Neural cell (in vitro differentiated cells): ENCODE data around the gene C9orf78. TPM values are rescaled to one million over a fixed set of nuclear protein-coding genes. Genes with fewer than 3 reads are reported as not detected.
A peak's percentile ranks its signal among the peaks of the same experiment; 100 is the strongest.

Source experiments
- H2AFZ ChIP-seq: fragments of 200-600, 300-800 bp; sonication (generic), shearing (Covaris generic); 2 replicates; pipeline ENCODE4 v1.6.0; 2014; ENCODE audit warnings: low read depth, mild to moderate bottlenecking, antibody characterized with exemption, low read length, moderate library complexity
- H3F3A ChIP-seq: fragments of 200-600 bp; shearing (Covaris generic); 2 replicates; pipeline ENCODE4 v1.6.1; 2016; ENCODE audit warnings: mild to moderate bottlenecking, moderate library complexity, mixed read lengths, antibody characterized with exemption, low read length; ENCODE audit not compliant: insufficient read depth, poor library complexity, severe bottlenecking
- H3K27ac ChIP-seq: fragments of 200-600, 300-800 bp; sonication (generic), shearing (Covaris generic); 2 replicates; pipeline ENCODE4 v1.5.1; 2014; ENCODE audit warnings: mild to moderate bottlenecking, low read length, moderate library complexity
- H3K27me3 ChIP-seq: fragments of 300-800, 200-600 bp; sonication (generic), shearing (Covaris generic); 2 replicates; pipeline ENCODE4 v1.6.0; 2014; ENCODE audit warnings: mild to moderate bottlenecking, low read depth, low read length, moderate library complexity; ENCODE audit not compliant: insufficient read depth
- H3K36me3 ChIP-seq: fragments of 300-800, 200-600 bp; sonication (generic), shearing (Covaris generic); 2 replicates; pipeline ENCODE4 v1.5.1; 2014; ENCODE audit warnings: mild to moderate bottlenecking, antibody characterized with exemption, low read length, moderate library complexity; ENCODE audit not compliant: insufficient read depth
- H3K4me2 ChIP-seq: fragments of 300-800, 200-600 bp; sonication (generic), shearing (Covaris generic); 2 replicates; pipeline ENCODE4 v1.6.0; 2014; ENCODE audit warnings: mild to moderate bottlenecking, low read length
- H3K4me3 ChIP-seq: fragments of 300-800, 200-600 bp; sonication (generic), shearing (Covaris generic); 2 replicates; pipeline ENCODE4 v1.5.1; 2014; ENCODE audit warnings: mild to moderate bottlenecking, low read length, moderate library complexity
- H3K79me2 ChIP-seq: fragments of 200-600 bp; shearing (Covaris generic); replicated peaks from 2 replicates; pipeline ENCODE4 v1.6.0; 2014; ENCODE audit warnings: mild to moderate bottlenecking, low read length, moderate library complexity; ENCODE audit not compliant: insufficient read depth
- H3K9ac ChIP-seq: fragments of 300-800, 200-600 bp; sonication (generic), shearing (Covaris generic); 2 replicates; pipeline ENCODE4 v1.6.1; 2016; ENCODE audit warnings: mild to moderate bottlenecking, low read length, mixed read lengths
- H3K9me2 ChIP-seq: fragments of 200-600 bp; shearing (Covaris generic); 2 replicates; pipeline ENCODE4 v1.6.1; 2016; ENCODE audit warnings: mild to moderate bottlenecking, low read length, mixed read lengths; ENCODE audit not compliant: insufficient read depth
- H3K9me3 ChIP-seq: fragments of 200-600, 300-800 bp; sonication (generic), shearing (Covaris generic); 2 replicates; pipeline ENCODE4 v1.6.1; 2016; ENCODE audit warnings: mild to moderate bottlenecking, mixed run types, low read length, moderate library complexity, mixed read lengths
- H4K20me1 ChIP-seq: fragments of 200-600 bp; shearing (Covaris generic); 2 replicates; pipeline ENCODE4 v1.6.1; 2016; ENCODE audit warnings: mild to moderate bottlenecking, mixed run types; ENCODE audit not compliant: insufficient read depth
- EP300 ChIP-seq: fragments of 450-650 bp; conservative IDR thresholded peaks from 2 replicates; pipeline ENCODE4 v1.6.1; 2014; ENCODE audit warnings: antibody characterized with exemption, mild to moderate bottlenecking, moderate library complexity; ENCODE audit not compliant: poor library complexity, severe bottlenecking
- EZH2 ChIP-seq: fragments of 200-600, 300-800 bp; shearing (Covaris generic), sonication (generic); IDR thresholded peaks from 2 replicates; pipeline ENCODE4 v1.6.1; 2014; ENCODE audit warnings: antibody characterized with exemption, low read length, borderline replicate concordance, mild to moderate bottlenecking; ENCODE audit not compliant: insufficient read depth, poor library complexity, severe bottlenecking
- MXI1 ChIP-seq: fragments of 450-650 bp; conservative IDR thresholded peaks from 2 replicates; pipeline ENCODE4 v1.6.1; 2014; ENCODE audit warnings: antibody characterized with exemption, mild to moderate bottlenecking; ENCODE audit not compliant: poor library complexity, severe bottlenecking
- POLR2AphosphoS5 ChIP-seq: IDR thresholded peaks from 2 replicates; pipeline ENCODE4 v1.6.1; 2012
- RAD21 ChIP-seq: fragments of 450-650 bp; conservative IDR thresholded peaks from 2 replicates; pipeline ENCODE4 v1.6.1; 2014; ENCODE audit warnings: antibody characterized with exemption, mild to moderate bottlenecking, moderate library complexity
- SMC3 ChIP-seq: fragments of 450-650 bp; conservative IDR thresholded peaks from 2 replicates; pipeline ENCODE4 v1.6.1; 2014; ENCODE audit warnings: antibody characterized with exemption, mild to moderate bottlenecking, moderate library complexity; ENCODE audit not compliant: poor library complexity
- TAF1 ChIP-seq: IDR thresholded peaks from 2 replicates; pipeline ENCODE4 v1.6.1; 2012; ENCODE audit warnings: low read depth
- polyA minus RNA-seq: library from RNA; depleted of rRNA, polyadenylated mRNA; stranded (reverse); fragments of >200 nt; gene quantifications from 2 replicates; pipeline ENCODE4 v1.2.3, GENCODE V29; 2014
- polyA plus RNA-seq: library from polyadenylated mRNA; depleted of rRNA; stranded (reverse); fragments of >200 nt; gene quantifications from 2 replicates; pipeline ENCODE4 v1.2.3, GENCODE V29; 2014
- TF ChIP-seq, protein P1 (sequence below): IDR thresholded peaks from 2 replicates; pipeline ENCODE4 v1.6.1; 2012; ENCODE audit warnings: borderline replicate concordance
- TF ChIP-seq, protein P2 (sequence below): fragments of 450-650 bp; IDR thresholded peaks from 2 replicates; pipeline ENCODE4 v1.5.1; 2014; ENCODE audit warnings: antibody characterized with exemption, mild to moderate bottlenecking, moderate library complexity; ENCODE audit not compliant: poor library complexity, severe bottlenecking

Gene C9orf78, protein sequence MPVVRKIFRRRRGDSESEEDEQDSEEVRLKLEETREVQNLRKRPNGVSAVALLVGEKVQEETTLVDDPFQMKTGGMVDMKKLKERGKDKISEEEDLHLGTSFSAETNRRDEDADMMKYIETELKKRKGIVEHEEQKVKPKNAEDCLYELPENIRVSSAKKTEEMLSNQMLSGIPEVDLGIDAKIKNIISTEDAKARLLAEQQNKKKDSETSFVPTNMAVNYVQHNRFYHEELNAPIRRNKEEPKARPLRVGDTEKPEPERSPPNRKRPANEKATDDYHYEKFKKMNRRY
- polyA plus RNA-seq, result 69.5 and 91.3 TPM in 2 replicates
- 33.1 and 39.7 TPM in 2 replicates for polyA minus RNA-seq

DNA sequence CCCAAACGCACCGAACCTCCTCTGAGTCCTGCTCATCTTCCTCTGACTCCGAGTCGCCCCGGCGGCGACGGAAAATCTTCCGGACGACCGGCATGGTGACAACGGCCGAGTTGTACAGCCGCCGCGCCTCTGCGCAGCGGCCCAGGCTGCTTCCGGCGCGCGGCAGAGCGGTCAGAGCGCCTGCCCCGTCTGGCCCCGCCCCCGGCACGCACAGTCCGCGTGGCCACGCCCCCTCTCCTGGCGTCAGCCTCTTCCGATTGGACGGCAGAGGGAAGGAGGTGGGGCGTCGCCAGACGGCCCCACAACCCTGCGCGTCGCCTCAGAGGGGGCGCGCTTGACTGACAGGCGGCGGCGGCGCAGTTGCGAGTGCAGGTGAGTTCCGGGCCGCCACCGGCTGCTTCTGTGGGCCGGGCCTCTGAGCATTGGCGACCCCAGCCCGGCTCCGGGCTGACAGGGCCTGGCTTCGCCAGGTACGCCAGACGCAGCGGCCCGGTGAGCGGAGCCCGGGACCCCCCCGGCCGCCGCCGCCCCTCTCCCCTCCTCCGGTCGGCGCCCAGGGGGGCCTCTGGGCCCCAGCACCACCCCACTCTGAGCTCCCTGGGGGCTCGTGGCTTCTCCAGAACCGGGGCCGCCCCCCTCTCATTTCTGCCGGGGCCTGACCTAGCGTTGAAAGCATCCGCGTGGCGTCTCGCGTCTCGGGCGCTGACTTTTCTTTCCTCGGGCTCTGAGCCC lies at the start of gene C9orf78, which contains the start of gene USP20:
Gene C9orf78, minus strand, starts transcription at position 148 of the 732 bp plus-strand sequence. Its CDS starts 54 bp downstream, at position 94.
Gene USP20, plus strand, starts transcription at position 331 of the 732 bp plus-strand sequence. CDS start 17,098 bp downstream, outside the sequence.
- Histone ChIP-seq H3K4me2 (peak within 1 kb of the TSS; percentile 81), H3K9me3 (no peaks in the 10 kb centered on the region), H3K9me2 (no peaks in the 10 kb centered on the region), H3K9ac (peak within 1 kb of the TSS; percentile 90), H3K27me3 (no peaks in the 10 kb centered on the region), H3K36me3 (no peaks in the 10 kb centered on the region), H2AFZ (peak within 1 kb of the TSS; percentile 81), H3F3A (no peaks in the 10 kb centered on the region), H3K79me2 (peaks cover 34% of the 10 kb centered on the region), H3K4me3 (peak within 1 kb of the TSS; percentile 81), H3K27ac (peak within 1 kb of the TSS; percentile 69), H4K20me1 (no peaks in the 10 kb centered on the region)
- TF ChIP-seq RAD21 (no peak), SMC3 (no peak), EZH2 (no peak), EP300 (no peak), MXI1 (peak; percentile 97), TAF1 (peak; percentile 67), POLR2AphosphoS5 (peak; percentile 92)
- TF ChIP-seq, protein P1, sequence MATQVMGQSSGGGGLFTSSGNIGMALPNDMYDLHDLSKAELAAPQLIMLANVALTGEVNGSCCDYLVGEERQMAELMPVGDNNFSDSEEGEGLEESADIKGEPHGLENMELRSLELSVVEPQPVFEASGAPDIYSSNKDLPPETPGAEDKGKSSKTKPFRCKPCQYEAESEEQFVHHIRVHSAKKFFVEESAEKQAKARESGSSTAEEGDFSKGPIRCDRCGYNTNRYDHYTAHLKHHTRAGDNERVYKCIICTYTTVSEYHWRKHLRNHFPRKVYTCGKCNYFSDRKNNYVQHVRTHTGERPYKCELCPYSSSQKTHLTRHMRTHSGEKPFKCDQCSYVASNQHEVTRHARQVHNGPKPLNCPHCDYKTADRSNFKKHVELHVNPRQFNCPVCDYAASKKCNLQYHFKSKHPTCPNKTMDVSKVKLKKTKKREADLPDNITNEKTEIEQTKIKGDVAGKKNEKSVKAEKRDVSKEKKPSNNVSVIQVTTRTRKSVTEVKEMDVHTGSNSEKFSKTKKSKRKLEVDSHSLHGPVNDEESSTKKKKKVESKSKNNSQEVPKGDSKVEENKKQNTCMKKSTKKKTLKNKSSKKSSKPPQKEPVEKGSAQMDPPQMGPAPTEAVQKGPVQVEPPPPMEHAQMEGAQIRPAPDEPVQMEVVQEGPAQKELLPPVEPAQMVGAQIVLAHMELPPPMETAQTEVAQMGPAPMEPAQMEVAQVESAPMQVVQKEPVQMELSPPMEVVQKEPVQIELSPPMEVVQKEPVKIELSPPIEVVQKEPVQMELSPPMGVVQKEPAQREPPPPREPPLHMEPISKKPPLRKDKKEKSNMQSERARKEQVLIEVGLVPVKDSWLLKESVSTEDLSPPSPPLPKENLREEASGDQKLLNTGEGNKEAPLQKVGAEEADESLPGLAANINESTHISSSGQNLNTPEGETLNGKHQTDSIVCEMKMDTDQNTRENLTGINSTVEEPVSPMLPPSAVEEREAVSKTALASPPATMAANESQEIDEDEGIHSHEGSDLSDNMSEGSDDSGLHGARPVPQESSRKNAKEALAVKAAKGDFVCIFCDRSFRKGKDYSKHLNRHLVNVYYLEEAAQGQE, result peak; percentile 70
- TF ChIP-seq, protein P2, sequence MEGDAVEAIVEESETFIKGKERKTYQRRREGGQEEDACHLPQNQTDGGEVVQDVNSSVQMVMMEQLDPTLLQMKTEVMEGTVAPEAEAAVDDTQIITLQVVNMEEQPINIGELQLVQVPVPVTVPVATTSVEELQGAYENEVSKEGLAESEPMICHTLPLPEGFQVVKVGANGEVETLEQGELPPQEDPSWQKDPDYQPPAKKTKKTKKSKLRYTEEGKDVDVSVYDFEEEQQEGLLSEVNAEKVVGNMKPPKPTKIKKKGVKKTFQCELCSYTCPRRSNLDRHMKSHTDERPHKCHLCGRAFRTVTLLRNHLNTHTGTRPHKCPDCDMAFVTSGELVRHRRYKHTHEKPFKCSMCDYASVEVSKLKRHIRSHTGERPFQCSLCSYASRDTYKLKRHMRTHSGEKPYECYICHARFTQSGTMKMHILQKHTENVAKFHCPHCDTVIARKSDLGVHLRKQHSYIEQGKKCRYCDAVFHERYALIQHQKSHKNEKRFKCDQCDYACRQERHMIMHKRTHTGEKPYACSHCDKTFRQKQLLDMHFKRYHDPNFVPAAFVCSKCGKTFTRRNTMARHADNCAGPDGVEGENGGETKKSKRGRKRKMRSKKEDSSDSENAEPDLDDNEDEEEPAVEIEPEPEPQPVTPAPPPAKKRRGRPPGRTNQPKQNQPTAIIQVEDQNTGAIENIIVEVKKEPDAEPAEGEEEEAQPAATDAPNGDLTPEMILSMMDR, result no peak

DNA sequence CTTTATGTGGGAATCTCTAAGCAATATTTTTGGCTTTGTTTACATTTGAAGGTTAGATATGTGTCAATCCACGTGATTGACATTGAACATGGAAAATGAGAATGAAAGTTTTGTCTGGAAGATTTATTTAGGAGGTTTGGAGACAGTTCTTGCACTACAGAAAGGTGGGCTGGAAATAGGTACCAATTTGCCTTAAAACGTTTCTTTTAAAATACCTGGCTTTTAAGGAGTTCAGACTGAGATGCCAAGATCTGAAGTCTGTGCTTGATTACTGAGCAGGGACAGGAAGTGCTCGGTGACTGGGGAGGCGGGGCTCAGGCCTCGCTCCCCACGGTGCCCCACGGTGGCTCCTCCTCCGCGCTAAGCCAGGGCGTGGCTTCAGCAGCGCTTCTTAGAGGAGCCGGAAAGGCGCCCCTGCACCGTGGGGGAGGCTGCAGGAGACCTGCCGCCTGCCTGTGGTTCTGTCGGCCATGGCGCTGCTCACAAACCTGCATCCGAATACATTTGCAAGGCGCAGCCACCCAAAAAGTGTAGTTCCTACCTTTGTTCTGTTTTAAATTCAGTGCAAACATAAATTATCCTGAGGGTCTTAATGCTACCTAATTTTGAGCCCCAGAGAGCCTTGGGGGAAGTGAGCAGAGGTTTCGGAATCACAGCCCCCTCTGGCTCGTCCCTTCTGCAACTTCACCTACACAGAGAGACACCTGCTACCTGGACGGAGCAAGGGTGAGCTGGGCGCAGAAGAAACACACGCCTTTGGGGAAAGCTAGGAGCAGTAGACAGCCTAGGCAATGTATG lies 49.3 kb upstream of the C9orf78 start:
- no peak overlapping the region for H3K27ac ChIP-seq
- TF ChIP-seq EP300, result no peak
- TF ChIP-seq RAD21, result peak; percentile 28
- TF ChIP-seq SMC3, result peak; percentile 22
- TF ChIP-seq, protein P1, result no peak
- TF ChIP-seq, protein P2, result peak; percentile 14
- no peak overlapping the region for H3K4me2 ChIP-seq
- H3K9ac ChIP-seq, result peak overlapping the region; percentile 31
- no peaks in the 10 kb centered on the region for H3K36me3 ChIP-seq
- H3K9me2 ChIP-seq, result no peaks in the 10 kb centered on the region
- no peaks in the 10 kb centered on the region for H3K27me3 ChIP-seq
- no peaks in the 10 kb centered on the region for H3K79me2 ChIP-seq
- H4K20me1 ChIP-seq, result no peaks in the 10 kb centered on the region
- H3K9me3 ChIP-seq, result no peaks in the 10 kb centered on the region
- H2AFZ ChIP-seq, result no peak overlapping the region
- no peaks in the 10 kb centered on the region for H3F3A ChIP-seq
- H3K4me3 ChIP-seq, result peak overlapping the region; percentile 51
